ENCODE measurements around the gene EPS8L1. TPM values are rescaled to one million over a fixed set of nuclear protein-coding genes. Genes with fewer than 3 reads are reported as not detected.

Gene EPS8L1
- total RNA-seq, 1 donor from 2014 or later: 375 TPM

GRCh38 chr19:55116859-55117662 is 41.4 kb downstream of the EPS8L1 start, which contains the start of gene PPP1R12C:
TSS of gene PPP1R12C (minus strand) at chr19:55117637. CDS start at chr19:55117543, 94 bp downstream.
- H3K9me3 Mint-ChIP-seq: no peaks in the 10 kb centered on the region
- peaks cover 12% of the 10 kb centered on the region for H3K27me3 Mint-ChIP-seq (ENCODE audit: low read depth)
- no peaks in the 10 kb centered on the region for H3K36me3 Mint-ChIP-seq
- peak within 1 kb of the TSS; percentile 93 for H3K4me3 Mint-ChIP-seq
- TF ChIP-seq CTCF (IDR thresholded peaks at IDR 0.05; ENCODE audit: unreplicated experiment): no peak
- peaks cover 35% of the 10 kb centered on the region for H3K4me1 Mint-ChIP-seq
- H3K27ac Mint-ChIP-seq: peak within 1 kb of the TSS; percentile 98
- DNase-seq (ENCODE audit: low spot score in 2 of 2, unreplicated experiment in 2 of 2): no peak

- H3K4me3 Mint-ChIP-seq: peak overlapping the region; percentile 93
- peaks cover 19% of the 10 kb centered on the region for H3K27me3 Mint-ChIP-seq (ENCODE audit: low read depth)
- peaks cover 35% of the 10 kb centered on the region for H3K4me1 Mint-ChIP-seq
- no peak for TF ChIP-seq CTCF (IDR thresholded peaks at IDR 0.05; ENCODE audit: unreplicated experiment)
- peak; percentile 89 to 92 for DNase-seq (ENCODE audit: low spot score in 2 of 2, unreplicated experiment in 2 of 2)
- no peaks in the 10 kb centered on the region for H3K36me3 Mint-ChIP-seq
- peak overlapping the region; percentile 98 for H3K27ac Mint-ChIP-seq
- H3K9me3 Mint-ChIP-seq: no peaks in the 10 kb centered on the region
Observed at GRCh38 chr19:55117663-55118391, 42.2 kb downstream of the EPS8L1 start.

DNA sequence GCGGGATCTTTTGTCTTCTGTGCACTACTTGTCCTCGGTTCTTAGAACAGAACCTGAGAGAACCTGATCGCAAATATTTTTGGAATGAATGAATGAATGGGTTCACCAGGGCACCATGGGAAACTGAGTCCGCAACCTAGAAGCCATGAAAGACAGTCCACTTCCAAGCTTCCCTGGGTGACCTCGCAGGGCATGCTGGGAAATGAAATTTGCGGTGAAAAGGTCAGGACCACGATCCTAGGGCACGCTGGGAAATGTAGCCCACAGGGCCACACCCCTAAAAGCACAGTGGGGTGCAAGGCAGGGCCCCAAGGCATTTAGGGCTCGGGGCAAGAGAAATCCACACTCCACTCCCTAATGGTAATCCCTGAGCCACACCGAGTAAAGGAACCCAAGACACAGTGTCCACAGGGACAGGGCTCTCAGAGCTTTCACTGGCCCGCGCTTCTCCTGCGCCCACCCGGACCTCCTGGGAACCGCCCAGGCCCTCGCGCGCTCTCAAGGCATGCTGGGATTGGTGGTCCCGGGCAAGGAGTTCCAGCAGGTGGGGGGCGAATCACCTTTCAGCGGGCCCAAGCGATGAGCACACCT is 42.8 kb downstream of the EPS8L1 start:
- TF ChIP-seq CTCF (IDR thresholded peaks at IDR 0.05; ENCODE audit: unreplicated experiment): no peak
- Mint-ChIP-seq H3K36me3 (no peaks in the 10 kb centered on the region), H3K9me3 (no peaks in the 10 kb centered on the region), H3K27ac (peak overlapping the region; percentile 98), H3K27me3 (ENCODE audit: low read depth) (peaks cover 26% of the 10 kb centered on the region), H3K4me3 (peak overlapping the region; percentile 93), H3K4me1 (peaks cover 33% of the 10 kb centered on the region)
- no peak for DNase-seq (ENCODE audit: low spot score in 2 of 2, unreplicated experiment in 2 of 2)

GRCh38 chr19:55119053-55119452 is 43.4 kb downstream of the EPS8L1 start:
- TF ChIP-seq CTCF (IDR thresholded peaks at IDR 0.05; ENCODE audit: unreplicated experiment): no peak
- H3K27me3 Mint-ChIP-seq (ENCODE audit: low read depth): peaks cover 31% of the 10 kb centered on the region
- peaks cover 29% of the 10 kb centered on the region for H3K4me1 Mint-ChIP-seq
- H3K36me3 Mint-ChIP-seq: no peaks in the 10 kb centered on the region
- no peak for DNase-seq (ENCODE audit: low spot score in 2 of 2, unreplicated experiment in 2 of 2)
- peak overlapping the region; percentile 93 for H3K4me3 Mint-ChIP-seq
- no peaks in the 10 kb centered on the region for H3K9me3 Mint-ChIP-seq
- H3K27ac Mint-ChIP-seq: no peak overlapping the region

- no peak overlapping the region for H3K4me3 Mint-ChIP-seq
- TF ChIP-seq CTCF (IDR thresholded peaks at IDR 0.05; ENCODE audit: unreplicated experiment): no peak
- H3K27me3 Mint-ChIP-seq (ENCODE audit: low read depth): peaks cover 38% of the 10 kb centered on the region
- no peaks in the 10 kb centered on the region for H3K4me1 Mint-ChIP-seq
- no peak overlapping the region for H3K27ac Mint-ChIP-seq
- DNase-seq (ENCODE audit: low spot score in 2 of 2, unreplicated experiment in 2 of 2): no peak
- no peaks in the 10 kb centered on the region for H3K36me3 Mint-ChIP-seq
- H3K9me3 Mint-ChIP-seq: no peaks in the 10 kb centered on the region
Observed at GRCh38 chr19:55131421-55131820, 55.8 kb downstream of the EPS8L1 start.
